GM19372 (cell line): ENCODE results near the gene PCP2.

ENCODE experiments used
- ATAC-seq: cut with Tn5 transposase; IDR thresholded peaks from one replicate; pipeline ENCODE4 v1.9.1; 2021; ENCODE audit warnings: mild to moderate bottlenecking, low read depth, moderate library complexity; ENCODE audit not compliant: unreplicated experiment

The PCP2 gene

GRCh38 chr19:7640803-7641202 lies 7.3 kb upstream of the PCP2 start:
- ATAC-seq, result no peak

- ATAC-seq, result no peak
These were observed 6.4 kb upstream of the PCP2 start for GRCh38 chr19:7639863-7640348.

- no peak for ATAC-seq
These were observed 5.4 kb upstream of the PCP2 start for GRCh38 chr19:7638802-7639465.

GRCh38 chr19:7637374-7638256 lies 4.1 kb upstream of the PCP2 start:
- no peak for ATAC-seq

- peak; percentile 75 for ATAC-seq
These were observed 3.3 kb upstream of the PCP2 start, which contains the start of gene STXBP2 for GRCh38 chr19:7636691-7637373. STXBP2 (plus strand) TSS chr19:7637110; CDS start chr19:7637150, 40 bp downstream.

- ATAC-seq, result no peak
These were observed 2.8 kb upstream of the PCP2 start for GRCh38 chr19:7636317-7636690.

- no peak for ATAC-seq
These were observed 2.2 kb upstream of the PCP2 start for GRCh38 chr19:7635670-7636069.

- ATAC-seq, result no peak
These were observed 947 bp downstream of the PCP2 start for GRCh38 chr19:7632340-7633203.

- no peak for ATAC-seq
These were observed 1.9 kb downstream of the PCP2 start for GRCh38 chr19:7631577-7631976.

- ATAC-seq, result peak; percentile 95
These were observed 4.0 kb downstream of the PCP2 start, which contains the start of the genes PET100 and XAB2 for GRCh38 chr19:7629347-7630054. PET100 (plus strand) TSS chr19:7629793; CDS start chr19:7629834, 41 bp downstream. XAB2 (minus strand) TSS chr19:7629545; CDS start chr19:7629527, 18 bp downstream.

- no peak for ATAC-seq
These were observed 4.8 kb downstream of the PCP2 start for GRCh38 chr19:7628589-7629311.

GRCh38 chr19:7627166-7627565 lies 6.4 kb downstream of the PCP2 start:
- no peak for ATAC-seq

- ATAC-seq, result no peak
These were observed 7.7 kb downstream of the PCP2 start for GRCh38 chr19:7625763-7626372.

GRCh38 chr19:7624810-7625209 lies 8.7 kb downstream of the PCP2 start:
- no peak for ATAC-seq

GRCh38 chr19:7623725-7624603 lies 9.6 kb downstream of the PCP2 start:
- ATAC-seq, result no peak

GRCh38 chr19:7622933-7623685 lies 10.4 kb downstream of the PCP2 start:
- ATAC-seq, result no peak
